Small intestine (tissue), 7 donors: ENCODE measurements around the gene KIF18A. TPM values are rescaled to one million over a fixed set of nuclear protein-coding genes. Genes with fewer than 3 reads are reported as not detected.
A peak's percentile ranks its signal among the peaks of the same experiment; 100 is the strongest.
"Not testable (repeated sequence)": the region's sequence is repeated elsewhere in the genome, so short reads cannot be mapped to it uniquely, and the experiment has no call there.

Experiments used
- DNase-seq, 2 donors: peaks; one replicate each; pipeline versions ENCODE4 v3.0.0 to v3.0.0-alpha.2; 2013
- FAIRE-seq: peaks from 2 replicates; lab custom pipeline; 2012; peaks lifted over from hg19 to GRCh38; lab: Jason Lieb, UNC
- H3K27ac ChIP-seq, 3 donors: one replicate each; pipeline ENCODE4 v1.5.1; 2013; ENCODE audit warnings: low read length in 2 of 3, mild to moderate bottlenecking in 2 of 3, control low read depth in 1 of 3, inconsistent platforms in 1 of 3, low read depth in 1 of 3, moderate library complexity in 1 of 3
- H3K27me3 ChIP-seq, 3 donors: one replicate each; pipeline ENCODE4 v1.6.1; 2013; ENCODE audit warnings: low read length in 3 of 3, inconsistent platforms in 1 of 3; ENCODE audit not compliant: control insufficient read depth in 3 of 3, insufficient read depth in 3 of 3
- H3K36me3 ChIP-seq, 3 donors: one replicate each; pipeline ENCODE4 v1.6.1; 2013; ENCODE audit warnings: low read length in 3 of 3, inconsistent platforms in 1 of 3, low read depth in 1 of 3, mild to moderate bottlenecking in 1 of 3, moderate library complexity in 1 of 3; ENCODE audit not compliant: control insufficient read depth in 3 of 3, insufficient read depth in 2 of 3
- H3K4me1 ChIP-seq, 3 donors: one replicate each; pipeline ENCODE4 v1.6.1; 2013; ENCODE audit warnings: low read length in 2 of 3, inconsistent platforms in 1 of 3, low read depth in 1 of 3, mild to moderate bottlenecking in 1 of 3, moderate library complexity in 1 of 3; ENCODE audit not compliant: control insufficient read depth in 3 of 3, insufficient read depth in 2 of 3
- H3K4me3 ChIP-seq, 3 donors: one replicate each; pipeline ENCODE4 v1.5.1; 2013; ENCODE audit warnings: low read length in 3 of 3, control low read depth in 1 of 3, inconsistent platforms in 1 of 3, low read depth in 1 of 3, mild to moderate bottlenecking in 1 of 3, moderate library complexity in 1 of 3
- H3K9me3 ChIP-seq, 2 donors: one replicate each; pipeline ENCODE4 v1.6.1; 2013; ENCODE audit warnings: low read depth in 1 of 2, low read length in 1 of 2; ENCODE audit not compliant: control insufficient read depth in 2 of 2, insufficient read depth in 1 of 2
- WGBS, 3 donors: extraction: QIAGEN DNeasy Blood & Tissue Kit; methylation state at CpG; one replicate each; pipeline ENCODE4 v1.1.7; 2013; 5-methylcytosine and 5-hydroxymethylcytosine counted together
- polyA plus RNA-seq, 4 donors: library from polyadenylated mRNA; stranded (reverse) in 3 of 4; unstranded in 1 of 4; fragments of 200-250 nt in 3 of 4; fragments of 120-200 nt in 1 of 4; gene quantifications; one replicate each; pipeline versions ENCODE4 v1.2.1 to v1.2.3, GENCODE V29; 2013
- donor health status: healthy with polysubstance abuse.
- donor health status: control.
- donor health status: control.
- donor health status: Bipolar disorder and iron deficiency.
- donor health status: healthy.

The KIF18A gene
- polyA plus RNA-seq, 4 donors, result 0.22 to 5.5 (median 3.9) TPM; not detected in 1

DNA sequence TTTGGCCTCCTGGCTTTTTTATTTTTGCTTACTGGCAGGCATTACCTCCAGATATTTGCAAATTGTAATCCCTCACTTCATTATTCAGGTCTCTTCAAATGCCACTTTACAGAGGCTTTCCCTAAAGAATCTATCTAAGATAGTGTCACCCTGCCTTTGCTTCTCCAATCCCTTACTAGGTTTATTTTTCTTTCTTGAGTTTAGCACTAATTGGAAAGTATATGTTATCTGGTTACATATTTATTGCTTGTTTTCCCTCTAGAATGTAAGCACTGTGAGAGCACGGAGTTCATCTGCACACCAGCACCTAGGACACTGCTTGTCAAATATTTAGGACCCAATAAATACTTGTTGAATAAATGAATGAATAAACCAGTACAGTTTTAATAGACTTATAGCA is 3.5 kb downstream of the KIF18A start:
- FAIRE-seq (no peak), DNase-seq (no peak)
- WGBS, 3 donors, result 90 to 100% (median 97%) methylated on average over 1 of the region's 1 CpG

DNA sequence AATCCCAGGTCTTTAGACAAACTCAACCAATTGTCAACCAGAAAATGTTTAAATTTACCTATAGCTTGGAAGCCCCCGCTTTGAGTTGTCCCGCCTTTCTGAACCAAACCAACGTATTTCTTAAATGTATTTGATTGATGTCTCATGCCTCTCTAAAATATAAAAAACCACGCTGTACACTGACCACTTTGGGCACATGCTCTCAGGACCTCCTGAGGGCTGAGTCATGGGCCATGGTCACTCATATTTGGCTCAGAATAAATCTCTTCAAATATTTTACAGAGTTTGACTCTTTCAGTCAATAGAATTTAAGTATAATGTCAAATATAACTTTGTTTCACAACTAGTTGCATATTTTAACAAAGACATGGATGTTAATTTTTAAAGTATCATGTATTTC is 5.7 kb downstream of the KIF18A start:
- not testable (repeated sequence) for H3K4me3 ChIP-seq, H3K27me3 ChIP-seq, H3K36me3 ChIP-seq, DNase-seq, H3K27ac ChIP-seq, H3K9me3 ChIP-seq, FAIRE-seq, H3K4me1 ChIP-seq
- WGBS, 3 donors, result 93 to 97% (median 95%) methylated on average over 4 of the region's 4 CpGs

More for the DNA sequence above, 3.5 kb downstream of the KIF18A start:
- H3K4me1 ChIP-seq, result peaks cover 0 to 10% (median 0%) of the 10 kb centered on the region in 3 donors
- H3K4me3 ChIP-seq, result no peak overlapping the region
- no peaks in the 10 kb centered on the region for H3K27me3 ChIP-seq
- H3K9me3 ChIP-seq, result no peaks in the 10 kb centered on the region
- no peaks in the 10 kb centered on the region for H3K36me3 ChIP-seq
- H3K27ac ChIP-seq, result no peak overlapping the region

DNA sequence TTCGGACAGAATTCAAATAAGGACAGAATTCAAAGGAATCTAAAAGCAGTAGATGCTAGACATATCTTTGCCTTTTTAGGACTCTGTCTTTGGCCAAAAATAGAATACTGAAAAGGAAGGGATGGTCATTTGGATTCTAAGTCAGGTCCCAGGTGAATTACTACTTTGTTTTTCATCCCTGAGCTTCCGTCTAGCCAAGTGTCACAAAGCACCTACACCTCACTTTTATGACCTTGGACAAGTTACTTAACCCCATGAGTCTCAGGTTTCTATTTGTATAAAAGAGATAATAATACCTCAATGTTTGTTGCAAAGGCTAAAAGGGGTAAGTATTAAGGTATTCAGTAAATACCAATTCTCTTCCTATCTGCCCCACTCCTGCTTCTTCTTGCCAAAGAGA is 7.3 kb downstream of the KIF18A start:
- 72 to 75% (median 74%) methylated on average over 2 of the region's 2 CpGs for WGBS, 3 donors
- Histone ChIP-seq H3K27me3 (no peaks in the 10 kb centered on the region), H3K27ac (no peak overlapping the region), H3K4me3 (no peak overlapping the region), H3K4me1 (peaks cover 0 to 7% (median 0%) of the 10 kb centered on the region in 3 donors), H3K9me3 (no peaks in the 10 kb centered on the region), H3K36me3 (peaks cover 0 to 1% (median 0%) of the 10 kb centered on the region in 3 donors)
- DNase-seq, result peak; percentile 9 to 28
- no peak for FAIRE-seq

DNA sequence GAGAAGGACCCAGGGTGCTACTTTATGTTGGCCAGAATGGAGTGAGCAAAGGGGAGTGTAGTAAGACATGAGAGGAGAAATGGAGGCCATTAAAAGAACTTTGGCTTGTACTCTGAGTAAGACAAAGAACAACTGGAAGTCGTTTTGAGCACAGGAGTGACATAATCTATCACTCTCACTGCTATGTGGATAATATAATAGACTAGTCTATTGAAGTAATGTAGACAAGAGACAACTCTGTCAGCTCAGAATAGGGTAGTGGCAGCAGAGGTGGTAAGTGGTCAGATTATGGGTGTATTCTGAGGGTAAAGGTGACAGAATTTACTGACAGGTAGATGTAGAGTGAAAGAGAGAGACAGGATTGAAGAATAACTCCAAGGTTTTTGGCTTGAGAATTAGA is 8.2 kb downstream of the KIF18A start:
- 22 to 44% (median 43%) methylated on average over 1 of the region's 1 CpG for WGBS, 3 donors
- no peak for FAIRE-seq

DNA sequence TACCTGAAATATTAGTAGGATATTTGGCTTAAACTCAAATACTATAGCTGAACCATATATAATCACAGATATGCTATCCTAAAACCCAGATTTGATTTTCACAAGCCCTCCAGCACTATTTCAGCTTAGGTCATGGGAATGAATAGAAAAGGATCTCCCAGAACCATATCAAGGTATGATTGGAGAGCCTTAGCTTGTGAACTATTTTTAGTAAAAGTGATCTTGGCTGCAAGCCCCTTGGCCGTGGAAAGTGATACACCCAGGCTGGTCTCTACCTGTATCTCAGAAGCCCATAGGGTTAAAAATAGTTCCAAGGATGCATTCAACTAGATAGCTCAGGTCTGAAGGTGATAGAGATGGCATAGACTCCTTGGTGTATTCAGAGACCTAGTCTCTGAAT is 9.7 kb downstream of the KIF18A start:
- no peaks in the 10 kb centered on the region for H3K9me3 ChIP-seq
- FAIRE-seq (no peak), DNase-seq (no peak)
- H3K4me3 ChIP-seq, result no peak overlapping the region
- WGBS, 3 donors, result 83 to 88% (median 85%) methylated on average over 1 of the region's 1 CpG
- H3K36me3 ChIP-seq, result peaks cover 0 to 3% (median 0%) of the 10 kb centered on the region in 3 donors
- H3K27me3 ChIP-seq, result no peaks in the 10 kb centered on the region
- H3K27ac ChIP-seq, result no peak overlapping the region
- peaks cover 0 to 7% (median 0%) of the 10 kb centered on the region in 3 donors for H3K4me1 ChIP-seq

More for the DNA sequence above, 8.2 kb downstream of the KIF18A start:
- Histone ChIP-seq H3K27ac (no peak overlapping the region), H3K4me3 (no peak overlapping the region), H3K9me3 (no peaks in the 10 kb centered on the region), H3K4me1 (peaks cover 0 to 7% (median 0%) of the 10 kb centered on the region in 3 donors), H3K36me3 (peaks cover 0 to 3% (median 0%) of the 10 kb centered on the region in 3 donors), H3K27me3 (no peaks in the 10 kb centered on the region)
- no peak for DNase-seq

DNA sequence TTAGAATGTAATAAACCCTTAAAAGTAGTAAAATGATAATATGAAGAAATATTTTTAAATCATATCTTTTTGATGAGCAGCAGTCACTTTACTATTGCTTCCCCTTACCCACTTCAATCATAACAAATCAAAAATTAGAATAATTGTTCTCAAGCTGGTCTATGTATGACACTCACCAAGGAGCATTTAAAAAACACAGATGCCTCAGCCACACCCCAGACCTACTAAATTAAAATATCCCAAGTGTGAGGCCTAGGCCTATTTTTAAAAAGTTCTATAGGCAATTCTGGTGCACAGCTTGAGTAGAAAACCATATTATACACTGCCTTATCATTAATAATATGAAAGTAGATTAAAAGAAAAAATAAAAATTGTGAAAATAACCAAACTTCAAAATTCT is 15.2 kb downstream of the KIF18A start:
- Histone ChIP-seq H3K9me3 (no peaks in the 10 kb centered on the region), H3K27me3 (no peaks in the 10 kb centered on the region), H3K36me3 (peaks cover 0 to 3% (median 0%) of the 10 kb centered on the region in 3 donors), H3K4me1 (no peaks in the 10 kb centered on the region), H3K27ac (no peak overlapping the region), H3K4me3 (no peak overlapping the region)
- no peak for DNase-seq
- FAIRE-seq, result no peak

DNA sequence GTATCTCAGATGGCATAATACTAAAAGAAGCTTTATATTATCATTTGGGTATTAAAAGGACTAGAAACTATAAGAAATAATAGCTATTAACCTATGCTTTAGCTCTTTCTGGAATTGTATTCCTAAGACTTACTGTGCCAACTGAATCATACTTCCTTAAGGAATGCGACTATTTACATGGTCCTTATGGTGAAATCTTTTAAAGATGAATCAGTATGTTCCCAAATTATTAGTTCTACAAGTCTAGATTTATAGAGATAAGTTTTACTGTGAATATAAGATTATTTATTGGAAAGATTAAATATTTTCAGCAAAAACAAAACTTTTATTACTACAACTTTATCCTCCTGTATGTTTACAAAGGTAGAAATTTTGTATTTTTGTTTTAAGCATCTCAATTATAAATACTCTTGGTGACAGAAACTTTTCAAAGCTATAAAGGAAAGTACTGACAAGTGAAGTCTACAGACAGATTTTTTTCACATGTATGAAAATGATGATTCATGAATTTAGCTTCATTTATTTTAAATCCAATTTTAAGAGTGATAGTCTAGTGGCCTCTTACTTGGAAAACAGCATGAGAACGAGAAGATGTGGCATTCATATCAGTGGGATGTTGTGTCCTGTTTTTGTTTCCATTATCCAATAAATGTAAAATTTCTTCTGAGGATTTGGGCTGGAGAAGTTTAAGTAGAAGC is 17.8 kb downstream of the KIF18A start:
- DNase-seq (no peak), FAIRE-seq (no peak)
- Histone ChIP-seq H3K9me3 (no peaks in the 10 kb centered on the region), H3K4me1 (no peaks in the 10 kb centered on the region), H3K27me3 (no peaks in the 10 kb centered on the region), H3K27ac (no peak overlapping the region), H3K4me3 (no peak overlapping the region), H3K36me3 (no peaks in the 10 kb centered on the region)
- 93 to 94% (median 94%) methylated on average over 2 of the region's 2 CpGs for WGBS, 3 donors

DNA sequence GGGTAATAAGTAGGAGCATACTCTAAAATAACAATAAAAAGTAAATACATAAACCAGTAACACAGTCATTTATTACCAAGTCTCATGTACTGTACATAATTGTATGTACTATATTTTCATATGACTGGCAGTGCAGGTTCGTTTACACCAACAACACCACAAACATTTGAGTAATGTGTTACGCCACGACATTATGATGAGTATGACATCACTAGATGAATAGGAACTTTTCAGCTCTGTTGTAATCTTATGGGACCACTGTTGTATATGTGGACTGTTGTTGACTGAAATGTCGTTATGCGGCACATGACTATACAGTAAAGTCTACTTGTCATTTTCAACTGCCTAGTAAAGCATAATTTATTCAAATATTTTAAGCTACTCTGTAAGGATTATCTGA is 18.6 kb downstream of the KIF18A start:
- 93 to 96% (median 93%) methylated on average over 5 of the region's 5 CpGs for WGBS, 3 donors
- FAIRE-seq, result no peak
- Histone ChIP-seq H3K27ac (no peak overlapping the region), H3K27me3 (no peaks in the 10 kb centered on the region), H3K9me3 (no peaks in the 10 kb centered on the region), H3K36me3 (no peaks in the 10 kb centered on the region), H3K4me1 (no peaks in the 10 kb centered on the region), H3K4me3 (no peak overlapping the region)
- DNase-seq, result no peak

DNA sequence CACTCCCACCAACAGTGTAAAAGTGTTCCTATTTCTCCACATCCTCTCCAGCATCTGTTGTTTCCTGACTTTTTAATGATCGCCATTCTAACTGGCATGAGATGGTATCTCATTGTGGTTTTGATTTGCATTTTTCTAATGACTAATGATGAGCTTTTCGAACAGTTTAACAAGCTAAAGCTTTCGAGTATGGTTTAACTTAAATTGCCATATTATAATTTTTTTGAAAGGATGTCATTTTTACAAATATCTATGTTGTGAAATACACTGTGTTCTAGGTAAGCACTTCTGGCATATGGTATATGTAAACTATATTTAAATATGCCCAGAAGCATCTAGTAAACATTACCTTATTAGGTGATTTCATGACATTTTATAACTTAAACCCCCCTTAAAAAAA is 20.3 kb downstream of the KIF18A start:
- not testable (repeated sequence) for H3K4me1 ChIP-seq, H3K4me3 ChIP-seq, DNase-seq, FAIRE-seq, H3K27ac ChIP-seq, H3K27me3 ChIP-seq, H3K9me3 ChIP-seq, H3K36me3 ChIP-seq
- 91 to 98% (median 93%) methylated on average over 3 of the region's 3 CpGs for WGBS, 3 donors
